H1 (cell line): Measurements from ENCODE around the gene YIPF6. TPM values are rescaled to one million over a fixed set of nuclear protein-coding genes. Genes with fewer than 3 reads are reported as not detected.

Experiments used
- CTCF ChIA-PET: fragments of 300-600 bp; sonication (Branson Sonifier 250); formaldehyde crosslinking; loops from one replicate; lab custom pipeline; 2021; ENCODE audit not compliant: partially characterized antibody; lab: Charles Lee
- POLR2A ChIA-PET: fragments of 300-600 bp; sonication (Branson Sonifier 250); formaldehyde crosslinking; loops from one replicate; lab custom pipeline; 2021; ENCODE audit warnings: inconsistent platforms; ENCODE audit not compliant: partially characterized antibody; lab: Charles Lee
- DNase-seq, 2 experiments: peaks; one replicate each; pipeline versions ENCODE4 v3.0.0 to v3.0.0-alpha.2; 2010 to 2022; ENCODE audit warnings: low spot score in 2 of 2, low read depth in 1 of 2, mixed read lengths in 1 of 2
- FAIRE-seq: peaks from 2 replicates; lab custom pipeline; 2011; peaks lifted over from hg19 to GRCh38; lab: Jason Lieb, UNC
- H2AFZ ChIP-seq: 2 replicates; pipeline ENCODE4 v1.8.1; 2012; ENCODE audit warnings: low read length, inconsistent platforms
- H2AK5ac ChIP-seq: 2 replicates; pipeline ENCODE4 v1.6.1; 2013; ENCODE audit warnings: low read depth, low read length
- H2BK120ac ChIP-seq: replicated peaks from 2 replicates; pipeline ENCODE3; 2013; ENCODE audit warnings: low read depth, low read length, inconsistent platforms
- H2BK12ac ChIP-seq: 2 replicates; pipeline ENCODE4 v1.6.1; 2013; ENCODE audit warnings: low read depth, low read length
- H2BK15ac ChIP-seq: 2 replicates; pipeline ENCODE4 v1.6.1; 2013; ENCODE audit warnings: low read length
- H2BK20ac ChIP-seq: 2 replicates; pipeline ENCODE4 v1.6.1; 2013; ENCODE audit warnings: low read length
- H2BK5ac ChIP-seq: 2 replicates; pipeline ENCODE4 v1.6.1; 2013; ENCODE audit warnings: low read depth, low read length
- H3K14ac ChIP-seq: 2 replicates; pipeline ENCODE4 v1.6.1; 2013; ENCODE audit warnings: inconsistent platforms; ENCODE audit not compliant: insufficient read length
- H3K18ac ChIP-seq: 2 replicates; pipeline ENCODE4 v1.6.1; 2013; ENCODE audit warnings: low read length; ENCODE audit errors: extremely low read depth
- H3K23ac ChIP-seq: 2 replicates; pipeline ENCODE4 v1.6.1; 2013; ENCODE audit warnings: inconsistent platforms; ENCODE audit not compliant: insufficient read length
- H3K23me2 ChIP-seq: 2 replicates; pipeline ENCODE4 v1.6.1; 2013; ENCODE audit warnings: low read depth, low read length
- H3K27ac ChIP-seq: 2 replicates; pipeline ENCODE4 v1.6.1; 2011; ENCODE audit warnings: low read depth, low read length, inconsistent platforms
- H3K27me3 ChIP-seq, 4 experiments: replicated peaks in 1 of 4; 1 replicate in 1 of 4; 2 replicates in 3 of 4; pipeline versions ENCODE4 v1.6.1 to v1.8.1; 2011 to 2013; ENCODE audit warnings: low read length in 3 of 4, mild to moderate bottlenecking in 3 of 4, inconsistent platforms in 2 of 4, mixed read lengths in 2 of 4, moderate library complexity in 1 of 4; ENCODE audit not compliant: control insufficient read depth in 3 of 4, insufficient read depth in 3 of 4; ENCODE audit errors: extremely low read depth in 1 of 4
- H3K36me3 ChIP-seq, 4 experiments: 2 replicates each; pipeline versions ENCODE4 v1.6.1 to v1.8.1; 2011 to 2013; ENCODE audit warnings: mild to moderate bottlenecking in 4 of 4, low read length in 3 of 4, moderate library complexity in 2 of 4, control low read depth in 1 of 4, inconsistent platforms in 1 of 4; ENCODE audit not compliant: insufficient read depth in 4 of 4, control insufficient read depth in 2 of 4
- H3K4ac ChIP-seq: replicated peaks from 2 replicates; pipeline ENCODE3; 2013; ENCODE audit warnings: low read length, low read depth, mixed read lengths, inconsistent platforms; ENCODE audit not compliant: insufficient read length
- H3K4me1 ChIP-seq, 4 experiments: replicated peaks in 1 of 4; 1 replicate in 1 of 4; 2 replicates in 3 of 4; pipeline versions ENCODE4 v1.6.1 to v1.8.1; 2011 to 2013; ENCODE audit warnings: low read length in 3 of 4, inconsistent platforms in 2 of 4, mixed read lengths in 1 of 4; ENCODE audit not compliant: insufficient read depth in 4 of 4, control insufficient read depth in 3 of 4
- H3K4me2 ChIP-seq, 2 experiments: 2 replicates each; pipeline versions ENCODE4 v1.6.1 to v1.8.1; 2011 to 2013; ENCODE audit warnings: low read depth in 2 of 2, low read length in 2 of 2, control low read depth in 1 of 2, inconsistent platforms in 1 of 2, mild to moderate bottlenecking in 1 of 2; ENCODE audit not compliant: insufficient read depth in 1 of 2
- H3K4me3 ChIP-seq, 4 experiments: fragments of 200-600, 300-600 bp in 1 of 4; sonication (generic), shearing (Covaris generic), sonication (Bioruptor Twin) in 1 of 4; 2 replicates each; pipeline versions ENCODE4 v1.5.1 to v1.8.1; 2011 to 2016; ENCODE audit warnings: low read length in 4 of 4, low read depth in 3 of 4, control low read depth in 2 of 4, inconsistent platforms in 2 of 4, mild to moderate bottlenecking in 2 of 4, mixed read lengths in 1 of 4, moderate library complexity in 1 of 4; ENCODE audit not compliant: insufficient read depth in 2 of 4; ENCODE audit errors: extremely low read depth in 1 of 4
- H3K56ac ChIP-seq: replicated peaks from 2 replicates; pipeline ENCODE3; 2013; ENCODE audit warnings: low read depth, mild to moderate bottlenecking, mixed read lengths, low read length, inconsistent platforms; ENCODE audit not compliant: insufficient read length
- H3K79me1 ChIP-seq: 2 replicates; pipeline ENCODE4 v1.6.1; 2013; ENCODE audit warnings: low read depth, low read length, control low read depth
- H3K79me2 ChIP-seq, 2 experiments: 2 replicates each; pipeline versions ENCODE4 v1.6.1 to v1.8.1; 2012 to 2013; ENCODE audit warnings: low read length in 2 of 2, mild to moderate bottlenecking in 2 of 2, inconsistent platforms in 1 of 2; ENCODE audit not compliant: insufficient read depth in 2 of 2, control insufficient read depth in 1 of 2
- H3K9ac ChIP-seq, 4 experiments: replicated peaks in 1 of 4; 1 replicate in 1 of 4; 2 replicates in 3 of 4; pipeline versions ENCODE4 v1.6.1 to v1.8.1; 2011 to 2013; ENCODE audit warnings: low read depth in 3 of 4, low read length in 3 of 4, control low read depth in 2 of 4, mild to moderate bottlenecking in 2 of 4, moderate library complexity in 2 of 4, inconsistent platforms in 1 of 4; ENCODE audit errors: extremely low read depth in 1 of 4
- H3K9me3 ChIP-seq, 2 experiments: 2 replicates each; pipeline versions ENCODE4 v1.6.1 to v1.8.1; 2012 to 2013; ENCODE audit warnings: mild to moderate bottlenecking in 2 of 2, moderate library complexity in 2 of 2, control low read depth in 1 of 2, inconsistent platforms in 1 of 2, low read depth in 1 of 2, low read length in 1 of 2, mixed read lengths in 1 of 2; ENCODE audit not compliant: insufficient read depth in 2 of 2
- H4K20me1 ChIP-seq, 2 experiments: replicated peaks in 1 of 2; 2 replicates each; pipeline versions ENCODE3 to v1.8.1; 2011 to 2013; ENCODE audit warnings: inconsistent platforms in 2 of 2, low read length in 2 of 2, mild to moderate bottlenecking in 1 of 2; ENCODE audit not compliant: insufficient read depth in 2 of 2, control insufficient read depth in 1 of 2
- H4K5ac ChIP-seq: 2 replicates; pipeline ENCODE4 v1.6.1; 2013; ENCODE audit warnings: low read length, low read depth, mixed read lengths, inconsistent platforms; ENCODE audit not compliant: insufficient read length
- H4K8ac ChIP-seq: 2 replicates; pipeline ENCODE4 v1.8.0; 2013; ENCODE audit warnings: mild to moderate bottlenecking, moderate library complexity, low read length, inconsistent platforms; ENCODE audit not compliant: insufficient read depth; ENCODE audit errors: extremely low read depth
- H4K91ac ChIP-seq: replicated peaks from 2 replicates; pipeline ENCODE3; 2013; ENCODE audit warnings: low read length, mixed read lengths, inconsistent platforms; ENCODE audit not compliant: insufficient read length
- CBX8 ChIP-seq: fragments of 300-800, 300-1000 bp; sonication (generic); IDR thresholded peaks from 2 replicates; pipeline ENCODE4 v1.7.1; 2016; ENCODE audit warnings: low read depth, low read length, borderline replicate concordance
- JUN ChIP-seq: IDR thresholded peaks from 2 replicates; pipeline ENCODE4 v1.6.1; 2011; ENCODE audit warnings: low read depth, mild to moderate bottlenecking, improper control_type of control experiment, low read length
- JUND ChIP-seq: IDR thresholded peaks from 2 replicates; pipeline ENCODE4 v1.6.1; 2011; ENCODE audit warnings: mild to moderate bottlenecking, improper control_type of control experiment, low read length
- MAX ChIP-seq: IDR thresholded peaks from 2 replicates; pipeline ENCODE4 v1.6.1; 2012; ENCODE audit warnings: inconsistent platforms
- POLR2AphosphoS5 ChIP-seq: IDR thresholded peaks from 2 replicates; pipeline ENCODE4 v1.6.1; 2011; ENCODE audit warnings: low read depth, low read length
- RFX5 ChIP-seq: IDR thresholded peaks from 2 replicates; pipeline ENCODE4 v1.6.1; 2011; ENCODE audit warnings: low read depth, low read length, improper control_type of control experiment, borderline replicate concordance
- RNF2 ChIP-seq: fragments of 200-900, 300-1000 bp; sonication (generic); IDR thresholded peaks from 2 replicates; pipeline ENCODE4 v1.7.1; 2016; ENCODE audit warnings: borderline replicate concordance, low read depth, mild to moderate bottlenecking, antibody characterized with exemption, low read length; ENCODE audit not compliant: poor library complexity, severe bottlenecking; ENCODE audit errors: missing control alignments
- RXRA ChIP-seq: IDR thresholded peaks from 2 replicates; pipeline ENCODE4 v1.6.1; 2011; ENCODE audit warnings: low read depth, mild to moderate bottlenecking, low read length, moderate library complexity; ENCODE audit not compliant: insufficient read depth
- SAP30 ChIP-seq: fragments of 300-600 bp; sonication (generic); IDR thresholded peaks from 2 replicates; pipeline ENCODE4 v1.7.1; 2012; ENCODE audit warnings: low read length, moderate library complexity, mild to moderate bottlenecking, inconsistent platforms; ENCODE audit not compliant: insufficient read depth, insufficient replicate concordance
- SP4 ChIP-seq: IDR thresholded peaks from 2 replicates; pipeline ENCODE4 v1.6.1; 2012; ENCODE audit warnings: low read length, inconsistent platforms
- SUZ12 ChIP-seq: fragments of 200-600 bp; sonication (generic); IDR thresholded peaks from 2 replicates; pipeline ENCODE4 v1.6.1; 2012; ENCODE audit warnings: mild to moderate bottlenecking, inconsistent platforms, low read length, moderate library complexity, mixed read lengths
- TAF1 ChIP-seq: IDR thresholded peaks from 2 replicates; pipeline ENCODE4 v1.6.1; 2011; ENCODE audit warnings: mild to moderate bottlenecking, low read depth, low read length
- TEAD4 ChIP-seq: IDR thresholded peaks from 2 replicates; pipeline ENCODE4 v1.6.1; 2012; ENCODE audit warnings: low read depth, low read length, inconsistent platforms, mixed read lengths
- WGBS, 2 experiments: shearing (Covaris generic) in 1 of 2; methylation state at CpG; one replicate each; pipeline versions ENCODE4 v1.1.6 to v1.1.7; 2013 to 2015; ENCODE audit warnings: low lambda C conversion rate in 2 of 2, mixed read lengths in 2 of 2, inconsistent platforms in 1 of 2, low coverage in 1 of 2, missing lambda C conversion rate in 1 of 2; ENCODE audit not compliant: insufficient replicate concordance in 2 of 2, insufficient coverage in 1 of 2, insufficient read length in 1 of 2; ENCODE audit errors: extremely low coverage in 1 of 2, missing lambda C conversion rate in 1 of 2; 5-methylcytosine and 5-hydroxymethylcytosine counted together
- polyA plus RNA-seq, 7 experiments: library from polyadenylated mRNA; depleted of rRNA in 3 of 7; stranded (reverse) in 5 of 7; unstranded in 2 of 7; fragments of >200 nt in 5 of 7; fragments of 200-250 nt in 2 of 7; gene quantifications; 1 replicate in 5 of 7; 2 replicates in 1 of 7; 4 replicates in 1 of 7; pipeline versions ENCODE4 v1.2.1 to v1.2.3, GENCODE V29; 2011 to 2013; ENCODE audit warnings: missing spikeins in 2 of 7, mixed read lengths in 2 of 7
- total RNA-seq: library from RNA; stranded (reverse); fragmentation: NEBNext Ultra II Directional; extraction: Animal tissue kit (Norgen Biotek cat#: 25700); gene quantifications from 2 replicates; pipeline ENCODE4 v1.2.1, GENCODE V29; 2021

YIPF6 gene
- total and polyA plus RNA-seq, 2 of the 8 experiments (the other 6 are each of a cell fraction or from before 2014, with no cell fraction given): 16.9 to 34.1 TPM

- TF ChIP-seq SP4 (no peak), SAP30 (no peak), TAF1 (no peak), JUND (no peak), MAX (no peak), CBX8 (no peak), SUZ12 (no peak), JUN (no peak), POLR2AphosphoS5 (no peak), RFX5 (no peak), RNF2 (no peak), RXRA (no peak), TEAD4 (no peak)
- TF ChIP-seq, all 59 proteins: peak for 0
- 64% methylated on average over 1 of the region's 1 CpG; no CpG with 5 or more reads in 1 of the 2 experiments for WGBS, 2 experiments
- H2BK12ac ChIP-seq: no peak overlapping the region
- H4K5ac ChIP-seq: no peak overlapping the region
- no peaks in the 10 kb centered on the region for H4K20me1 ChIP-seq
- H3K4me1 ChIP-seq: no peaks in the 10 kb centered on the region
- no peaks in the 10 kb centered on the region for H3K36me3 ChIP-seq
- no peak overlapping the region for H3K14ac ChIP-seq
- H3K4me2 ChIP-seq: no peak overlapping the region
- no peak overlapping the region for H2AFZ ChIP-seq
- DNase-seq (no peak), FAIRE-seq (no peak)
- no peak overlapping the region for H2BK20ac ChIP-seq
- ChIA-PET CTCF (interaction anchor here (0.6 to 0.8 kb wide), 2 partner anchors 10 to 1632 kb away, joined by 3 read pairs; no protein-coding TSS in a partner anchor), POLR2A (no interaction called here)
- H3K4me3 ChIP-seq: no peak overlapping the region
- H3K18ac ChIP-seq: no peak overlapping the region
- no peak overlapping the region for H3K56ac ChIP-seq
- H3K27ac ChIP-seq: no peak overlapping the region
- no peaks in the 10 kb centered on the region; a peak in 1 of 4 replicates for H3K9me3 ChIP-seq
- no peaks in the 10 kb centered on the region for H3K79me1 ChIP-seq
- no peak overlapping the region for H3K9ac ChIP-seq
- H2BK120ac ChIP-seq: no peak overlapping the region
- H2BK5ac ChIP-seq: no peak overlapping the region
- no peak overlapping the region for H3K4ac ChIP-seq
- H4K91ac ChIP-seq: no peak overlapping the region
- no peaks in the 10 kb centered on the region for H3K79me2 ChIP-seq
- H3K27me3 ChIP-seq: no peaks in the 10 kb centered on the region
- H2BK15ac ChIP-seq: no peak overlapping the region
- no peak overlapping the region for H3K23ac ChIP-seq
- H2AK5ac ChIP-seq: no peak overlapping the region
- H3K23me2 ChIP-seq: no peaks in the 10 kb centered on the region
- H4K8ac ChIP-seq: no peak overlapping the region; the same call in 1 of the 2 replicates
Observed at GRCh38 chrX:68480969-68481368, 17.9 kb upstream of the YIPF6 start.
